Adrenal gland (tissue), 12 donors: ENCODE results near the gene CDIPT. TPM values are rescaled to one million over a fixed set of nuclear protein-coding genes. Genes with fewer than 3 reads are reported as not detected.

Experiments
- DNase-seq, 7 donors: peaks; one replicate each; pipeline ENCODE4 v3.0.0-alpha.2; 2019 to 2020
- H3K27ac ChIP-seq, 5 donors: fragments of 200-600 bp; sonication (generic) in 4 of 5; 1 replicate in 3 of 5; 2 replicates in 2 of 5; pipeline versions ENCODE4 v1.5.1 to v1.8.0; 2016 to 2020; ENCODE audit warnings: mild to moderate bottlenecking in 1 of 5
- H3K27me3 ChIP-seq: fragments of 200-600 bp; 2 replicates; pipeline ENCODE4 v1.8.0; 2021
- H3K36me3 ChIP-seq, 2 donors: fragments of 200-600 bp; replicated peaks in 1 of 2; 1 replicate in 1 of 2; 2 replicates in 1 of 2; pipeline versions ENCODE4 v1.5.1 to v1.8.0; 2018 to 2022
- H3K4me1 ChIP-seq, 2 donors: fragments of 200-600 bp; replicated peaks in 1 of 2; 1 replicate in 1 of 2; 2 replicates in 1 of 2; pipeline versions ENCODE4 v1.5.1 to v1.8.0; 2018 to 2021
- H3K4me3 ChIP-seq, 4 donors: fragments of 200-600 bp; sonication (generic) in 3 of 4; one replicate each; pipeline ENCODE4 v1.5.1; 2016 to 2018
- H3K9me3 ChIP-seq, 3 donors: fragments of 200-600 bp; sonication (generic) in 1 of 3; replicated peaks in 1 of 3; 1 replicate in 2 of 3; 2 replicates in 1 of 3; pipeline versions ENCODE4 v1.5.1 to v1.8.0; 2016 to 2021
- CTCF ChIP-seq, 6 experiments: fragments of 450-650 bp in 4 of 6; fragments of 200-600 bp in 2 of 6; sonication (generic) in 1 of 6; IDR thresholded peaks; 1 replicate in 5 of 6; 2 replicates in 1 of 6; pipeline versions ENCODE4 v1.5.1 to v1.8.0; 2016 to 2021; ENCODE audit warnings: antibody characterized with exemption in 6 of 6, mild to moderate bottlenecking in 2 of 6, moderate library complexity in 1 of 6
- POLR2A ChIP-seq, 2 donors: fragments of 450-650 bp; IDR thresholded peaks; one replicate each; pipeline ENCODE4 v1.6.1; 2017; ENCODE audit warnings: antibody characterized with exemption in 2 of 2, mild to moderate bottlenecking in 2 of 2, moderate library complexity in 1 of 2
- WGBS, 4 donors: extraction: QIAGEN DNeasy Blood & Tissue Kit in 2 of 4; methylation state at CpG; one replicate each; pipeline versions ENCODE4 v1.1.5 to v1.1.7; 2013 to 2017; 5-methylcytosine and 5-hydroxymethylcytosine counted together
- intact Hi-C, 2 donors: fragments of 100-400 bp; cut with DNase I; formaldehyde crosslinking; loops; one replicate each; pipeline versions ENCODE4 v1.14.1 to v1.15.0; 2022 to 2023
- polyA plus RNA-seq, 3 donors: library from polyadenylated mRNA; stranded (reverse); fragments of 200-250 nt in 2 of 3; fragments of 350-450 nt in 1 of 3; fragmentation: Illumina TruSeq in 1 of 3; extraction: RNeasy Lipid Tissue Mini Kit (QIAGEN cat#74804) in 1 of 3; gene quantifications; one replicate each; pipeline ENCODE4 v1.2.3, GENCODE V29; 2013 to 2014
- total RNA-seq, 9 donors: library from RNA; depleted of rRNA in 4 of 9; stranded (reverse); fragments of >200 nt in 4 of 9; fragments of 120-200 nt in 1 of 9; fragmentation: NEBNext Ultra II Directional in 1 of 9; extraction: Animal tissue kit (Norgen Biotek cat#: 25700) in 1 of 9; gene quantifications; one replicate each; pipeline versions ENCODE4 v1.1.0 to v1.2.4, GENCODE V29; 2013 to 2023
- donor health status: healthy with polysubstance abuse.
- donor health status: Bipolar disorder and iron deficiency.
- donor health status: DM: yes; HTN: yes; CAD: no.
- donor health status: DM: no; HTN: no; CAD: no.
- donor health status: DM: no; HTN: no; CAD: no.
- donor health status: DM: yes; HTN: yes; CAD: no.

The CDIPT gene
- total and polyA plus RNA-seq, 12 donors: 44.9 to 203 (median 127) TPM

- H3K4me3 ChIP-seq: peak overlapping the region in 1 of 4 donors; percentile 88
- intact Hi-C loops: no loop called here
Measured at GRCh38 chr16:29863669-29863984, 601 bp upstream of the CDIPT start.

GRCh38 chr16:29862383-29862883 is 593 bp downstream of the CDIPT start:
- no peak for TF ChIP-seq POLR2A (IDR thresholded peaks at IDR 0.05)
- peak in 1 of 6 experiments; percentile 10 for TF ChIP-seq CTCF (IDR thresholded peaks at IDR 0.05)
- Histone ChIP-seq H3K36me3 (peaks cover 0 to 31% of the 10 kb centered on the region in 2 donors), H3K4me3 (peak overlapping the region; percentile 87 to 98 (median 88)), H3K9me3 (no peaks in the 10 kb centered on the region), H3K27ac (peak overlapping the region in 4 of 5 donors; percentile 88 to 96 (median 93)), H3K4me1 (peaks cover 15 to 20% of the 10 kb centered on the region in 2 donors), H3K27me3 (no peaks in the 10 kb centered on the region)
- peak in 3 of 7 donors; percentile 39 to 64 (median 39) for DNase-seq
- 1 to 3% (median 2%) methylated on average over 21 to 27 of the region's 27 CpGs for WGBS, 4 donors
- intact Hi-C loops: no loop called here

More at GRCh38 chr16:29863669-29863984, 601 bp upstream of the CDIPT start:
- peak overlapping the region in 3 of 5 donors; percentile 88 to 96 (median 91) for H3K27ac ChIP-seq
- DNase-seq: no peak
- H3K36me3 ChIP-seq: peaks cover 0 to 26% of the 10 kb centered on the region in 2 donors
- WGBS, 4 donors: 30 to 42% (median 35%) methylated on average over 14 to 16 of the region's 16 CpGs
- peaks cover 11 to 20% of the 10 kb centered on the region in 2 donors for H3K4me1 ChIP-seq
- H3K9me3 ChIP-seq: no peaks in the 10 kb centered on the region
- TF ChIP-seq POLR2A (IDR thresholded peaks at IDR 0.05) (no peak), CTCF (IDR thresholded peaks at IDR 0.05) (peak in 2 of 6 experiments; percentile 5 to 12)
- H3K27me3 ChIP-seq: no peaks in the 10 kb centered on the region

GRCh38 chr16:29860218-29860617 is 2.8 kb downstream of the CDIPT start:
- WGBS, 4 donors: 84 to 91% (median 87%) methylated on average over 7 to 9 of the region's 9 CpGs
- no peaks in the 10 kb centered on the region for H3K9me3 ChIP-seq
- H3K36me3 ChIP-seq: peaks cover 0 to 31% of the 10 kb centered on the region in 2 donors
- no peaks in the 10 kb centered on the region for H3K27me3 ChIP-seq
- H3K4me1 ChIP-seq: peaks cover 20 to 24% of the 10 kb centered on the region in 2 donors
- intact Hi-C loops: no loop called here
- no peak for DNase-seq
- TF ChIP-seq CTCF (IDR thresholded peaks at IDR 0.05) (no peak), POLR2A (IDR thresholded peaks at IDR 0.05) (no peak)
- H3K27ac ChIP-seq: no peak overlapping the region
- no peak overlapping the region for H3K4me3 ChIP-seq

GRCh38 chr16:29858974-29859373 is 4.1 kb downstream of the CDIPT start:
- no peak for TF ChIP-seq POLR2A (IDR thresholded peaks at IDR 0.05)
- TF ChIP-seq CTCF (IDR thresholded peaks at IDR 0.05): no peak
- WGBS, 4 donors: 89 to 96% (median 94%) methylated on average over 8 to 19 of the region's 19 CpGs
- H3K4me3 ChIP-seq: no peak overlapping the region
- peaks cover 20 to 24% of the 10 kb centered on the region in 2 donors for H3K4me1 ChIP-seq
- no peaks in the 10 kb centered on the region for H3K9me3 ChIP-seq
- no peak overlapping the region for H3K27ac ChIP-seq
- intact Hi-C loops: no loop called here
- peak in 2 of 7 donors; percentile 28 to 50 for DNase-seq
- peaks cover 0 to 31% of the 10 kb centered on the region in 2 donors for H3K36me3 ChIP-seq
- H3K27me3 ChIP-seq: no peaks in the 10 kb centered on the region
